ENCODE results near the gene EPHB1.
"Not testable (repeated sequence)": the region's sequence is repeated elsewhere in the genome, so short reads cannot be mapped to it uniquely, and the experiment has no call there.

EPHB1 gene

DNA sequence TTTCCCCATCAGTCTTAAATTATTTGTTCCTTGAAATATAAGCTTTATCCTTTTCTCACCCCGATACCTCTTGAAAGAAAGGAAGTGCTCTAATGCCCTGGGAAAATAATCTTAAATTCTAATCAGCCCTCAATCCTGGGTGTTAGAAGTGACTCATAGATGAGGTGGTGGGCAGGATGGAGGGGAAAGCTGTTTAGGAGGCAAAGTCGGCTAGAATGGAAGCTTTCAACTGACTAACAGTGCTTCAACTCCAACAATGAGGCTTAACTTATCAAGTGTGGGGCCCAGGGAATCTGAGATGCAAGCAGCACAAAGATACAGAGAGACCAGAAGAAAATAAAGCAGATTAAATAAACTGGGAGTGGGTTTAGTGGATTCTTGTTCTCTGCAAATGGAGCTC, 175.8 kb downstream of the EPHB1 start:
- DNase-seq = no peak

DNA sequence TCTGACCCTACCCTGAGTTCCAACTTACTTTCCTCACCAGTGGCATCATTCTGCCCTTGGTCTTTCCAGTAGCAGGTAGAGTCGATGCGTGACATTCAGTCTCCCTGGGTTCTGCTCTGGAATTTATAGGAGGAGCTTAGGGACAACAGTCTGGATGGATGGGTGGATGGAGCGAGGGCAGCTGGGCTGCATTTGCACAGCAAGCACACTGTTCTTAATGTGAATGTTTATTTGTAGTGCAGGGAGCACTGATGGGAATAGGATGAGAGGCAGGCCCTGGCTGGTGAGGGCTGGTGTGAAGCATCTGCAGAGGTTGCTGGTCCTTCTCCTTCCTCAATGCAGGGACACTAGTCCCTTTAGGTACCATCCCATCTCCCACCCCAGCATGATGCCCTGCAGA, 176.2 kb downstream of the EPHB1 start:
- DNase-seq = no peak

DNA sequence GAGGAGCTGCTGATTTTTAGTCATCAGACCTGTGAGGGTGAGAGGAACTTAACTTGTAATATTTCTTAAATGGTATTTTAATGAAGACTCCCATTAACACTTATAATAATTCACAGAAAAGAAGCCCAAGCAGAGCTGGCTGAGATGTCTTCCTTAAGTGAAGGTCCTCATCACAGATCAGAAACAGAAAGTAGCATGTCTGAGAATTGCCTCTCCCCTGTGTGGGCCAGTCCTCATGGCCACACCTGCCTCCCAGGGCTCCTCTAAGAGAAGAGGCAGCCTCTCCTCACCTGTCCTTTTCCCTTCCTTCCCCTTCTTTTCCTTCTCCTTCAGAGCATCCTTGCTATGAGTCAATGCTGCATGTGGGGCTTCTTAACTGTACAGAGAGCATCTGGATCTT, 176.8 kb downstream of the EPHB1 start:
- DNase-seq = not testable (repeated sequence)

DNA sequence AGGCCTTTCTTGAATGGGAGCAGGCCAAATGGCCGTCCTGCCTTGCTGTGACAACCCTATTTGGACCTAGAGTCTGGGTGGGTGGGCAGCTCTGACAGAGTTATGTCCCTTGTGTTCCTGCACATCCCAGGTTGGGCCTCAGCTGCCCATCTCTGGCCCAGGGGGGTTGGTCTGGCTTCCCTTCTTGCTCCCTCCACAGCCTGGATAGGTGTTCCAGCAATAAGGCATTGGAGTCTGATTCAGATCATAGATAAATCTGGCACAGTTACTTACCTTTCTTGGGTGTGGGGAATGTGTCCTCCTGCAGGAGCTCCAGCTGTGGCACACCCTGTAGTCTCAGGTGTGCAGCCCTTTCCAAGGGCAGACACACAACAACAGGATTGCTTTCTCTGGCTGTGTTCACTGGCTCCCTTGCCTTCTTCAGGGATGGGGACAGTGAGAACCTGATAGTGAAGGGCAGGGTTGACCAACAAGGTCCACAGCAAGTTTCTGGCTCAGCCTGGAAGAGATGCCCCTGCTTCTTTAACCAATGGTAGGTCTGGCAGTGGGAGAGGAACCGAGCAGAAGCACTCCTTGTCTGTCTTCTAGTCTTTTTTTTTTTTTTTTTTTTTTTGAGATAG, 177.9 kb downstream of the EPHB1 start:
- no peak for DNase-seq

DNA sequence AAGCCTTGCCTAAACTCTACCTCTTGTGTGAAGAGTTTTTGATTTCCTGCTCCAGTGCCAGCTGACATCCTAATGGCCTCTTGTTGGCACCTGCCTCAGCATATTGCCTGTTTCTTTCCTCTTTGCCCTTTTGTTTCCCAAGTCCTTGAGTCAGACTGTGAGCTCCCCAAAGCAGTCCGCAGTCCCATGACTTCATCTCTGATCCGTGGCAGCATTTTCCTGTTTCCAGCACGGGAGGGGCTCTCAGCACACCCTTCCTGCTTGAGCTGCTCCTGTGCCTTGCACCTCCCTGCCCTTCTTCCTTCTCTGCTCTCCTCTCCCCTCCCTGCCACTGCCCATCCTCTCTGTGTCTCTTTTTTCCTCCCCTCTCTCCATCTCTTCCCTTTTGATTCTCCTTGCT, 179.6 kb downstream of the EPHB1 start:
- DNase-seq = peak; percentile 87

DNA sequence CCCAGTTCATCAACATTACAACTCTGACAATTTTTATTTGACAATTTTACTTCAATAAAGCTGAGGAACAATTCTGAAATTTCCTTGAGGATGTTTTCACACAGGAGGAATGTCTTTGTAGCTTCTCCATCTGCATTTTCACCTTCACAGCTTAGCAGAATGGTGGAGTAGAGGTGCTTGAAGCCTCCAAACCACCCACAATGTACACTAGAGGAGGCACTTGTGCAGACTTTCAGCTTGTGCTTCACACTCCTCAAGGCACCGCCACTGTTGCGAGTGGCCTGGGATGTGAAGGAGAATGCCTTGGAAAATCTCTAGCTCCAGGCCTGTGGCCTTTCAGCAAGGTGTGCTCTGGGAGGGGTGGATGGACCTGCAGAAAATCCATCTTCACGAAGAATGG, 181.9 kb downstream of the EPHB1 start:
- DNase-seq = no peak

DNA sequence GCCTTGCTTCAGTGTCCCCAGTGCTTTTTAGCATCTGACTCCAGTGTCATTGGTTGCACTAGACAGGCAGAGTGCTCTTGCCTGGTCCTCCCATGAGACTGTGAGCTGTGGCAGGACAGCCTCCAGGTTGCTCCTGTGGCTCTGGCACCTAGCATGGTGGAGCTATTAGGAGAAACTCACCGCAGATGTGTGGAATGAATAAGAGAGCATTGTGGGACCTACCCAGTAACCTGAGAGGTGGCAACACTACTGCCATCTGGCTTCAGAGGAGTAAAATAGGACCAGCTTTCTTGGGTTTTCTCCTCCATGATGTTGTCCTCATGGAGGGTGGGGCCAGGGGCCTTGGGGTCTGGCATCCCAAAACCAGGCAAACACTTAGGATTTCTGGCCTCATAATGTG, 183.6 kb downstream of the EPHB1 start:
- no peak for DNase-seq

DNA sequence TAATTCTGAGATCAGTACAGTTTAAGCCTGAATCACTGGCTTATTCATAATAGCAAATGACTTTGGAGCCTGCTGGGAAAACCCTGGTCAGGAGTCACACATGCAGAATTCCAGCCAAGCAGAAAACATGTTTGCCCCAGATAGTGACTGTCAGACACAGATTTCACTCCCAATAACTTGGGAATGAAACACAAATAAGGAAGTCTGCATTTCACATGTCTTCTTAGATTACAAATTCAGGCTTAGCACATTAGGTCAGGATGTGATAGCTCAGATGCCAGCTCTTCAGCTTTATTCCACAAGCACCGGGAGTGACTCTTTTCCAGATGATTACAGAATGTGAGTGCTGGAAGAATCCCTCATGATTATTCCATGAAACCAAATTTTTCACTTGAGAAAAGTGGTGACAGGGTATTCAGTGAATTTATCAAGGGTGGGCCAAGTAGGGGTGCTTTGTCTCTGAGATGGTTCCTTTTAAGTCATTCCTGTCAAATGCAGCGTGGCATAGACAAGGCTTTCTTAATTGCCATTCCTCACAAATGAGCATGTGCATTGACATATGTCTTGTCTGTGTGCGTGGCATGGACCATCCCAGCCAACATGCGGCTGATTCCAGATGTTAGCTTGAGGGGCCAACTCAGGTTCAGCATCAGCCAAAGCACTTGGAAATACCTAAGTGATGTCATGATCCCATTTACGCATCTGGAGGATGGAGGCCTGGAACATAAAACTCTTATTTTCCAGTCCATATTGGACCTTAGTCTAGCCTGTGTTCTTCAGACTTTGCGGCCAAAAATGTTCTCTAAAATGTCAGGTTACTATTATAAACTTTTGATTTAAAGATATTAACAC, 191.0 kb downstream of the EPHB1 start:
- DNase-seq = no peak

DNA sequence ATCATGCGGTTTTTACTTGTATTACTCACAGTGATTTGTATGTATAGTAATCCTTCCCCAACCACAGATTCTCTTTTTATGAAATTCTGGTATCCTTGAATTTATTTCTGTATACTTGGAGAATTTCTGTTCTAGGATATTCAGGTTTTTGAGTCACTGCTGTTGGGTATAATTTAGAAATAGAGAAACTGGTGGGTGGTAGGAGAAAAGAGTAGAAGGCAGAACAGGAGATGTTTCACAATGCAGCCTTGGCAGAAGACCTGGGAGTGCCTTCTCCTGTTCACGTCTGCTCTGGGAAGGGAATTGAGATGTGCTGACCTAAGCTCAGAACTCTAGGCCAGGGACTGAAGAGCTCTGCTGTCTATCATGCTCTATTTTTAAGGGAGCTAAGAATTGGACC, 193.6 kb downstream of the EPHB1 start:
- DNase-seq = no peak

DNA sequence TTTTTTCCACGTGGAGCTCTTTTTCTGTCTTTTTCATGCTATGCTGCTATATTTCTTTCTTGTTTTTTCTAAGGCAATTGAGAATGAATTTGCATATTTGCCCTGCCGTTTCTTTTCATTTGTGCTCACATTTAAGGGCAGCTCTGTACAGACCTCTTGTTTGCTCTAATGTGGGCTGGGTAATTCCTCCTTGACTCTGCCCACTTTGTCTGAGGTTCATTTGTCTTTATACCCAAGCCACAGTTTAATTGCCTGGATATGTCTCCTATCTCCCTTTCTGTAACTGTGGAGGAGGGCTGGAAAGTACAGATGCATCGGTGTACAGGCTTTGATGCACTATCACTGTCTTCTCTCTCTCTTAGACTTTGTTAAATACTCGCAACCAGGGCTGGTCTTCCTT, 195.9 kb downstream of the EPHB1 start:
- no peak for DNase-seq

DNA sequence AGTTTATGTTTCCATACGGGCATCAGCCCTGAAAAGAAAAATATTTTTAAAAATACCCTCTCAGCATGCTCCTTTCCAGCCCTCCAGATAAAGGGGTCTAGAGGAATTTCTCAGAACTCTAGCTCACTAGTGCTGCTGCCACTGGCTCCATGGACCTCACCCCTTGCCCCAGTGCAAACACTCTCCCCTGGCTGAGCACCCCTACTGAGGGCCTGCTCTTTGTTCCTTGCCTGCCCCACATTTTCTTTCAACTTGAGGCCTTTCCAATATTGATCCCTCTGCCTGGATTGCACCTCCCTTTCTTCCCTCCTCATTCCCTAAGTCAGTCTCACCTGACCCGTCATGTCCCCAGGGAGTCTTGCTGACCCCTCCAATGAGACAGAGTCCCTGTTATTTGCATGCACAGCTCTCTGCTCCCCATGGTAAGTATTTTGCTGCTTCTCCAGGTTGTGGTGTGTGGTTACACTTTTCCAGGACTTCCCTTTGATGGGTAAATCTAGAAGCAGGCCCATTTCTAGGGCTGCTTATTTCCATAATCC, 196.5 kb downstream of the EPHB1 start:
- DNase-seq = no peak

DNA sequence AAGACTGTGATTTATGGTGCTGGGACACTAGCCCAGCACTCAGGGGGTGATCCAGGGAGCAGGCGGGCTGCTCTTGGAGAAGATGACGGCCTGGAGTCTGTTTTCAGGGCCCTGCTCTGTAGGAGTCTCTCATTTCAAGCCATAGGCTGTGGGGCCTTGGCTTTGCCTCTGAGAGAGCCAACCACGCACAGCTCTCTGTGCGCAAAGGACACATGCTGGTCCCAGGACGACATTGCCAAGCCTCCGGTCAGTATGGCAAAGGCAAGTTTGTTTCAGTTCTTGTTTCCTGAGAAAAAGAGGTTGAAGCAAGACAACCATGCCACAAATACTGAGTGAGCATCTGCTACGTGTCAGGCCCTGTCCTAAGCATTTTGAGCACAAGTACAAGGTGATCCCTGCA, 197.1 kb downstream of the EPHB1 start:
- no peak for DNase-seq

DNA sequence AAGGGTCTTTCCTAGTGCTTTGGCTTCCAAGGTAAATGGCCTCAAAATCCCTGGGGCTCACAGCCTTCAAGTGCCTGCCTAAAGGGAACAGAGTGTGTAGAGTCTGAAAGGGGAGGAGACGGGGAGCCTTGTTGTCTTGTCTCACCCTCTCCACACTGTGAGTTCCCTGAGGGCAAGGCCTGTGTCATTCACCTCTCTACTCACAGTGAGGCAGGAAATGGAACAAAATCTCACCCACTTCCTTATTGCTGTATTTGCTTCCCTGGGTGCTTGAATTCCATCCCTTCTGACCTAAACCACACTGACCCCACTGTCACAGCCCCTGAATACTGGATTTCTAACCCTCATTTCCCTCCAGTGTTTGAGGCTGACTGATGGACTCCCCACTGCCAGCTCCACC, 197.5 kb downstream of the EPHB1 start:
- DNase-seq = no peak

DNA sequence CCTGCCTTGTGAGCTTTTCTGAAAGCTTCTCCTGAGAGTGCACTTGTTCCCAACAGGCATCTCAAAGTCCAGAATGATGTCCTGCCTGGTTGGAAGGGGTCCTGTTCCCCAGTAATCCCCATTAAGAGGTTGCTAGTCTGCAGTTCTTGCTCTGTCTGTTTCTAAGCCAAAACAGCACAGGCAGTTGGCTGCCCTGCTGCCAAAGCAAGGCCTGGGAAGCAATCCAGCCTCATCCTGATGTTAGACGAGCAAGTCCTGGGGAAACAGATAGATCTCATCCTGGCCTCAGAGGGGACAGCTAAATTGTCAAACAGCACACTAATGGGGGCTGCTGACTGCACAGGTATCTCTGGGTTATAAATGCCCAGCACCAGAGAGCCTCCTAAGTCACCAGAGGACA, 198.0 kb downstream of the EPHB1 start:
- DNase-seq = no peak

DNA sequence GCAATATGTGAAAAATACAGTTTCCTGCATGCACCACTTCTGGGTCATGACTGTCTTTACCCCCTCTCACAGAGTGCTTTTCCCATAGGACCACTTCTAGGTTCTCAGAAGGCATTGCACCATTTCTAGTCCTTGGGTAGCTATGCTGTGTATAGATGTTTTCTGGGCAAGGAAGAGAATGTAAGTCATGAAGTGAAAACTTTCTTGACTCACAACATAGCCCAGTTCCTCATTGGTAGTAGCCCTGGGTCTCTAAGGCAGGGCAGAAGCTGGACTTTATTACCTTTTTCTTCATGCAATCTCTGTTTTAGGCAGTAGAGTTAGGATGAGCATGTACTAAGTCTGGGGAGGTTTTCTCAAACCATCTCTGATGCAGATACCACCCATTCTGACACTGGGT, 203.1 kb downstream of the EPHB1 start:
- no peak for DNase-seq

DNA sequence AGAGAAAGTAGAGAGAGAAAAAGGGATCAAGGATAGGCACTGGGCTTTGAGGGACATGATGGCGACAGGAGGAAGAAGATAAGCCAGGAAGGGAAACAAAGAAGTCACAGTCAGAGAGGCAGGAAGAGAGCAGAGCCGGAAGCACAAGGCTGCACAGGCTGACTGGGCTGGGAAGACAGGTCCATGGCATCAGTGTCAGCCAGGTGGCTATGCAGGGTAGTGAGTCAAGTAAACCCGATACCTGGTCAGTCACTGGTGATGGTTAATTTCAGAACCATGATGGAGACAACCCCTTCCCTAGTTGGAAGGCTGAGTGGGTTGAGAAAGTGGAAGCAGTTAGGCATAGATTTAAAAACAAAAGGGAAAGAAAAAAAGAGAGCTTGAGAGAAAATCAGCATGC, 203.8 kb downstream of the EPHB1 start:
- no peak for DNase-seq

DNA sequence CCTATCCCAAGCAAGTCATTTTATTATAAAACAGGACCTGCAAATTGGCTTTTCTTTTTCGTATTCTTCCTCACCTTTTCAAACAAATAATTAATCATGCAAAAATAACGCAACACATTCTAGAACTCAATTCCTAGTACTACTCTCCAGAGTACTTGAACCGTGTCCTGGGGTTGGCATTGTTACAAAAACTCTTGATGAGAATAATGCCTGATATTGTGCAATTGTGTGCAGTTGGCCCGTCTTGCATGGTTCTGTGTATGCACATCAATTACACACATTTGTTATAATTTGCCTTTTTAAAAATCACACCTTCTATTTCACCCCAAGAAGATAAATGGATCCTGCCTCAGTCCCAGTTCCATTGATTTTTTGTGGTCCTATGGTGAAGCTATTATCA, 205.4 kb downstream of the EPHB1 start:
- no peak for DNase-seq

DNA sequence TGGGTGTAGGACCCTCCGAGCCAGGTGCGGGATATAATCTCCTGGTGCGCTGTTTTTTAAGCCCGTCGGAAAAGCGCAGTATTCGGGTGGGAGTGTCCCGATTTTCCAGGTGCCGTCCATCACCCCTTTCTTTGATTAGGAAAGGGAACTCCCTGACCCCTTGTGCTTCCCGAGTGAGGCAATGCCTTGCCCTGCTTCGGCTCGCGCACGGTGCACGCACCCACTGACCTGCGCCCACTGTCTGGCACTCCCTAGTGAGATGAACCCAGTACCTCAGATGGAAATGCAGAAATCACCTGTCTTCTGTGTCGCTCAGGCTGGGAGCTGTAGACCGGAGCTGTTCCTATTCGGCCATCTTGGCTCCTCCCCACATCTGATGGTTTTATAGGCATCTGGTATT, 210.6 kb downstream of the EPHB1 start:
- DNase-seq = not testable (repeated sequence)

DNA sequence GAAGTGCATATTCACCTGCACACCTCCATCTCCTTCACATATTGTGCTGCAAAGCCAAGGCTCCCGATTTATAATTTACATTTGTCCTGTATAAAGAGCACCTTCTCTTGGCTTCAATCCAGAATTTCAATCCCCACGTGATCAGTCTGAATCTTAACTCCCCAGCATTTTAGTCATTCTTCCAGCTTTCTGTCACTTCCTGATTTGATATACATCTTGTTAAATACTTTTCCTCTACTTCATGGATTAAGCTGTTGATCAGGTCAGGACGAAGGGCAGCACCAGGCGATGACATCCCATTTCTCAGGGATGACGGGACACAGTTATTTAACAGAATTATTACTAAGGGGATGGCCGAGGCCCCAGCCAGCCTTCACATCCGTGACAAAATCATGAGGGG, 212.5 kb downstream of the EPHB1 start:
- no peak for DNase-seq

DNA sequence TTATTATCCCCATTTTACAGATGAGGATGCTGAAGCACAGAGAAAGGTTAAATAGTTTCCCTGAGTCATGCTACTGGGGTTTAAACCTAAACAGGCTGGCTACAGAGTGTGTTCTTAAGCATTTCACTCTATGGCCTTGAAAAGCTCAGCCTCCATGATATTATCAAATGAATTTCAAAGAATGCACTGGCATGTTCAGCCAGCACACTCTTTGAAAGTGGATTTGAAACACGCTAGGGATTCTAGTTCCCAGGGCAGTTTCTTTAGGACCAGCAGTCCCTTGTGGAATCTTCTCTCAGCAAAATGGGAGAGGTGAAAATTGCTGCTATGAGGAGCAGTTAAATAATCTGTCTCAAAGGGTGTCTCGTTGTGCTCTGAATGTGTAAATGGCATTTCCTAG, 213.3 kb downstream of the EPHB1 start:
- DNase-seq = no peak

DNA sequence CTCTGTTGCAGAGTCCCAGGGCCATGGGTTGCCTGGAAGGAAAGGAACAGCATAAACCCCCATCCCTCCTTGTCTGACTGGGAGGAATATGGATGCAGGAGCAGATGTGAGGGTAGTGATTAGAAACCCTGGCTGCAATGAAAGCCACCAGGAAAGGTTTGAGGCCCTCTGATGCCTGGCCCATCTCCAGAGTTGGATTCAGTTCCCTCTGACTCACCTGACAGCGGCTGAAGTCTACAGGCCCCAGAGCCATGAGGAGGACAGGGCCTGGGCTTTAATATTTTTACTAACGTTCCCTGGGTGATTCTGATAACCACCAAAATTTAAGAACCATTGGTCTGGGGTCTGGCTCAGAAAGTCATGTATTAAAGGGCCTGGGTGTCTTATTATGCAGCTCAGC, 214.0 kb downstream of the EPHB1 start:
- DNase-seq = no peak

DNA sequence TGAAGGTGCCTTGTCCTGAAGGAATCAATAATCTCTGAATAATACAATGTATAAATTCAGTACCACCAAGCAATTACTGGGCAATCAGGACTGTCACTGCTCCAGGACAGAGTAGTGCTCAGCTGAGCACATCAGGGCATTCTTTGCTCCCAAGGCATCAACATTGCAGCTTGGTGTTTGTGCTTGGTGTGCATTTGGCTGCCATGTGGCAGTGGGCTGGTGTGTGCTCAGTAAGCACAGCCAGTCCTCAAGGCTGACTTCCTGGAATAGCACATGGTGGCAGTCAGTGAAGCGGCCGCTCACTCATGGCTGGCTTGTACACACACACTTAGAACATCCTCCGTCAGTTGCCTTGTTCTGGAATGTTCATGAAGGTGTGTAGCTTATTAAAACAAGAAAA, 217.0 kb downstream of the EPHB1 start:
- no peak for DNase-seq

DNA sequence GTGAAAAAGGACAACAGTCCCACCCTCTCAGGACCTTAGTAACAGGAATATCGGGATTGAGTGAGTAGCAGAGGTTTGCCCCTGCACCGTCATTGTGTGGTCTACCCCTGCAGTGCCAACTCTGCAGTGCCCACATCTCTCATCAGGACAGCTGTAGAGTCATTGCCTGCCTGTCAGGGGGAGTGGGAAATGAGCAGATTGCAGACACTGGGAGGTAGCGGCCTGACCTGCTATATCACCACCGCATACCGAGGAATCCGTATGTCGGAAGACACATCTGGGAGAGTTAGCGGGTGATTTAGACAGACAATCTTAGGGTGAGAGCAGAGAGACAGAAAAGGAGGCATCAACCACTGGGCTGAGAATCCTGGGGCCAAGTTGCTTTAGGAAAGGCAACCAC, 218.1 kb downstream of the EPHB1 start:
- DNase-seq = no peak

DNA sequence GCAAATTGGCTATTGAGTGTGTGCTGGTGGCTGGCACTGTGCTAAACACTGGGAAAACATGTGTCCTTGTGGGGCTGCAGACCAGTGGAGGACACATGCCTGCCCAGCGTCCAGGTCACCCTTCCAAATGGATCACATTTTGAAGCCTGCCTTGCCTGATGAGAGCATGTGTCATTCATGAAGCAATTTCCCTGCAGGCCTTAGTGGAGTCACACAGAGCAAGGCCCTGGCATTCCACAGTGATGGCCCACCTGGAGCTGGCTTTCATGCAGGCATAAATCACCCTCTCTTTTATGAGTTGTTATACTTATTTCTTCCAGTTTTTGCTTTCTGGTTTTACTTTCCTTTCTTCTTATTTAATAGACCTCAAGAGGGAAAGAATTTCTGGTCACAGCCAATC, 219.5 kb downstream of the EPHB1 start:
- DNase-seq = no peak

Measured in NCI-H1436 treated with DMSO at 0.1 percent for 48 hours (cell line).